H9 (cell line): Measurements from ENCODE around the gene FYCO1. TPM values are rescaled to one million over a fixed set of nuclear protein-coding genes. Genes with fewer than 3 reads are reported as not detected.

ENCODE experiments used
- DNase-seq: peaks from one replicate; pipeline ENCODE4 v3.0.0-alpha.2; 2017
- H2AFZ ChIP-seq: one replicate; pipeline ENCODE4 v1.6.1; 2013; ENCODE audit warnings: mild to moderate bottlenecking, low read length, control low read depth, moderate library complexity
- H2AK5ac ChIP-seq: 2 replicates; pipeline ENCODE4 v1.6.1; 2013; ENCODE audit warnings: low read length, control low read depth, mixed read lengths; ENCODE audit not compliant: insufficient read length
- H2BK120ac ChIP-seq: one replicate; pipeline ENCODE4 v1.6.1; 2013; ENCODE audit warnings: low read depth, mild to moderate bottlenecking, low read length, control low read depth, inconsistent platforms; ENCODE audit not compliant: poor library complexity, severe bottlenecking
- H2BK12ac ChIP-seq: 2 replicates; pipeline ENCODE4 v1.6.1; 2013; ENCODE audit warnings: low read length, control low read depth, mixed read lengths, low read depth; ENCODE audit not compliant: insufficient read length
- H2BK15ac ChIP-seq: 2 replicates; pipeline ENCODE4 v1.6.1; 2013; ENCODE audit warnings: low read depth, low read length, control low read depth
- H2BK20ac ChIP-seq: one replicate; pipeline ENCODE4 v1.6.1; 2013; ENCODE audit warnings: low read depth, mild to moderate bottlenecking, low read length, control low read depth, inconsistent platforms; ENCODE audit not compliant: poor library complexity, severe bottlenecking
- H2BK5ac ChIP-seq: 2 replicates; pipeline ENCODE4 v1.6.1; 2013; ENCODE audit warnings: low read length, control low read depth, mixed read lengths; ENCODE audit not compliant: insufficient read length
- H3K14ac ChIP-seq: 2 replicates; pipeline ENCODE4 v1.6.1; 2013; ENCODE audit warnings: low read length, control low read depth; ENCODE audit not compliant: insufficient read depth
- H3K18ac ChIP-seq: 2 replicates; pipeline ENCODE4 v1.6.1; 2013; ENCODE audit warnings: low read depth, mild to moderate bottlenecking, mixed read lengths, low read length, control low read depth; ENCODE audit not compliant: insufficient read length
- H3K23ac ChIP-seq: 2 replicates; pipeline ENCODE4 v1.6.1; 2013; ENCODE audit warnings: low read length, control low read depth, mixed read lengths, low read depth; ENCODE audit not compliant: insufficient read length
- H3K23me2 ChIP-seq: 2 replicates; pipeline ENCODE4 v1.6.1; 2013; ENCODE audit warnings: low read depth, mild to moderate bottlenecking, mixed read lengths, low read length, control low read depth; ENCODE audit not compliant: insufficient read length, poor library complexity, severe bottlenecking
- H3K27ac ChIP-seq: 2 replicates; pipeline ENCODE4 v1.5.1; 2013; ENCODE audit warnings: low read length, control low read depth, mixed read lengths, low read depth; ENCODE audit not compliant: insufficient read length
- H3K27me3 ChIP-seq: 2 replicates; pipeline ENCODE4 v1.6.1; 2013; ENCODE audit warnings: low read length, control low read depth, inconsistent platforms; ENCODE audit not compliant: insufficient read depth
- H3K4ac ChIP-seq: 2 replicates; pipeline ENCODE4 v1.6.1; 2013; ENCODE audit warnings: low read depth, mild to moderate bottlenecking, control low read depth, inconsistent platforms, low read length, moderate library complexity
- H3K4me1 ChIP-seq: 2 replicates; pipeline ENCODE4 v1.6.1; 2013; ENCODE audit warnings: low read length, control low read depth, inconsistent platforms; ENCODE audit not compliant: insufficient read depth
- H3K4me2 ChIP-seq: 2 replicates; pipeline ENCODE4 v1.6.1; 2013; ENCODE audit warnings: low read length, control low read depth, mixed read lengths; ENCODE audit not compliant: insufficient read length, insufficient read depth
- H3K56ac ChIP-seq: 2 replicates; pipeline ENCODE4 v1.6.1; 2013; ENCODE audit warnings: low read depth, mild to moderate bottlenecking, mixed read lengths, low read length, control low read depth; ENCODE audit not compliant: insufficient read length
- H3K79me1 ChIP-seq: 2 replicates; pipeline ENCODE4 v1.6.1; 2013; ENCODE audit warnings: low read depth, mild to moderate bottlenecking, moderate library complexity, low read length, control low read depth, inconsistent platforms; ENCODE audit not compliant: insufficient read depth, poor library complexity, severe bottlenecking
- H3K79me2 ChIP-seq: 2 replicates; pipeline ENCODE4 v1.6.1; 2013; ENCODE audit warnings: low read length, control low read depth, inconsistent platforms; ENCODE audit not compliant: insufficient read depth
- H3K9ac ChIP-seq: 2 replicates; pipeline ENCODE4 v1.6.1; 2013; ENCODE audit warnings: low read length, control low read depth, mixed read lengths; ENCODE audit not compliant: insufficient read length; ENCODE audit errors: extremely low read depth
- H3K9me3 ChIP-seq: one replicate; pipeline ENCODE4 v1.6.1; 2013; ENCODE audit warnings: low read depth, low read length, inconsistent platforms; ENCODE audit not compliant: control insufficient read depth
- H3T11ph ChIP-seq: one replicate; pipeline ENCODE4 v1.6.1; 2013; ENCODE audit warnings: mild to moderate bottlenecking, low read length, control low read depth, inconsistent platforms
- H4K20me1 ChIP-seq: one replicate; pipeline ENCODE4 v1.6.1; 2013; ENCODE audit not compliant: control insufficient read depth, insufficient read length, insufficient read depth
- H4K5ac ChIP-seq: 2 replicates; pipeline ENCODE4 v1.6.1; 2013; ENCODE audit warnings: low read depth, mild to moderate bottlenecking, mixed read lengths, low read length, control low read depth; ENCODE audit not compliant: insufficient read length
- H4K8ac ChIP-seq: replicated peaks from 2 replicates; pipeline ENCODE4 v1.6.1; 2013; ENCODE audit warnings: low read length, control low read depth, mixed read lengths, low read depth; ENCODE audit not compliant: insufficient read length
- H4K91ac ChIP-seq: 2 replicates; pipeline ENCODE4 v1.6.1; 2013; ENCODE audit warnings: low read depth, mild to moderate bottlenecking, moderate library complexity, mixed read lengths, low read length, control low read depth; ENCODE audit not compliant: insufficient read length
- H3K27ac Mint-ChIP-seq, 3 experiments: 2 replicates in 2 of 3; 3 replicates in 1 of 3; pipeline ENCODE4 v1.8.0; 2020 to 2021; ENCODE audit warnings: mixed read lengths in 3 of 3, mild to moderate bottlenecking in 1 of 3, moderate library complexity in 1 of 3
- H3K27me3 Mint-ChIP-seq: 2 replicates; pipeline ENCODE4 v1.8.0; 2021; ENCODE audit warnings: low read depth, mild to moderate bottlenecking, moderate library complexity, mixed read lengths
- H3K36me3 Mint-ChIP-seq, 3 experiments: 2 replicates in 2 of 3; 3 replicates in 1 of 3; pipeline ENCODE4 v1.8.0; 2020 to 2021; ENCODE audit warnings: low read depth in 3 of 3, mixed read lengths in 3 of 3; ENCODE audit not compliant: insufficient read depth in 1 of 3
- H3K4me1 Mint-ChIP-seq, 2 experiments: 2 replicates each; pipeline ENCODE4 v1.8.0; 2020; ENCODE audit warnings: mixed read lengths in 2 of 2
- H3K4me3 Mint-ChIP-seq, 2 experiments: 2 replicates in 1 of 2; 3 replicates in 1 of 2; pipeline ENCODE4 v1.8.0; 2020 to 2021; ENCODE audit warnings: mild to moderate bottlenecking in 2 of 2, mixed read lengths in 2 of 2, moderate library complexity in 1 of 2
- H3K9me3 Mint-ChIP-seq, 2 experiments: 2 replicates in 1 of 2; 3 replicates in 1 of 2; pipeline ENCODE4 v1.8.0; 2020; ENCODE audit warnings: mild to moderate bottlenecking in 2 of 2, mixed read lengths in 2 of 2, moderate library complexity in 1 of 2
- WGBS: extraction: QIAGEN DNeasy Blood & Tissue Kit; methylation state at CpG from one replicate; pipeline ENCODE4 v1.1.7; 2013; ENCODE audit warnings: missing lambda C conversion rate, low lambda C conversion rate, mixed read lengths; ENCODE audit not compliant: insufficient read length; ENCODE audit errors: extremely low coverage; 5-methylcytosine and 5-hydroxymethylcytosine counted together
- total RNA-seq: library from RNA; stranded (reverse); gene quantifications from 2 replicates; pipeline ENCODE4 v1.2.1, GENCODE V29; 2021
- TF ChIP-seq, protein P1 (sequence below): fragments of 200-600 bp; sonication (generic); conservative IDR thresholded peaks from 3 replicates; pipeline ENCODE4 v1.8.0; 2021; ENCODE audit warnings: antibody characterized with exemption, mild to moderate bottlenecking

FYCO1 gene
- total RNA-seq, 1 experiment from 2014 or later, result 10.4 TPM

DNA sequence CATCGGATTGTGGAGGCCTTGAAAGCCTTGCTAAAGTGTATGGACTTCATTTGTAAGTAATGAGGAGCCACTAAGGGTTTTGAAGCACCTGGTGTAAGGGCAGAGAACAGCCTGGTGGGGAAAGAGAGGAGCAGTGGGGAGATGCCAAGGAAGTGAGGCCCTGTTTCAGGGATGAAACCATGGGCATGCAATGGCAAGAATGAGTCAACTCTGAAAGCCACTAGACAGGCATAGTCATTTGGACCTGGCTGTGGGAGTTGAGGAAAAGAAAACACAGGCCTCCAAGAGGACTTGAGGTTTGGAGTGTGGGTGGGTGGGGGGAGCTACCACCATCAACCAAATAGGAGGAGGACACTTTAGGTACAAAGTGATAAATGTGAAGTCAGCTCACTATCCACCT is 24.1 kb upstream of the FYCO1 start:
- H3K4ac ChIP-seq, result no peak overlapping the region
- H3K4me1 ChIP-seq, result no peaks in the 10 kb centered on the region
- H2BK12ac ChIP-seq, result no peak overlapping the region
- no peaks in the 10 kb centered on the region for H3K79me1 ChIP-seq
- H2BK120ac ChIP-seq, result no peak overlapping the region
- no peak overlapping the region for H2BK15ac ChIP-seq
- no peak overlapping the region for H2BK20ac ChIP-seq
- no peak overlapping the region for H3K27ac ChIP-seq
- Mint-ChIP-seq H3K27ac (no peak overlapping the region), H3K4me1 (peaks cover 0 to 4% of the 10 kb centered on the region in 2 experiments; a peak in 1 of 4 replicates), H3K36me3 (no peaks in the 10 kb centered on the region; a peak in 2 of 7 replicates), H3K9me3 (peaks cover 0 to 2% of the 10 kb centered on the region in 2 experiments; a peak in 2 of 5 replicates), H3K27me3 (peaks cover 3% of the 10 kb centered on the region; the same call in 1 of the 2 replicates), H3K4me3 (no peak overlapping the region)
- H3K56ac ChIP-seq, result no peak overlapping the region
- no peak overlapping the region for H3K18ac ChIP-seq
- no peaks in the 10 kb centered on the region for H3K79me2 ChIP-seq
- H2AK5ac ChIP-seq, result no peak overlapping the region
- no peak overlapping the region for H3K23ac ChIP-seq
- TF ChIP-seq, protein P1, sequence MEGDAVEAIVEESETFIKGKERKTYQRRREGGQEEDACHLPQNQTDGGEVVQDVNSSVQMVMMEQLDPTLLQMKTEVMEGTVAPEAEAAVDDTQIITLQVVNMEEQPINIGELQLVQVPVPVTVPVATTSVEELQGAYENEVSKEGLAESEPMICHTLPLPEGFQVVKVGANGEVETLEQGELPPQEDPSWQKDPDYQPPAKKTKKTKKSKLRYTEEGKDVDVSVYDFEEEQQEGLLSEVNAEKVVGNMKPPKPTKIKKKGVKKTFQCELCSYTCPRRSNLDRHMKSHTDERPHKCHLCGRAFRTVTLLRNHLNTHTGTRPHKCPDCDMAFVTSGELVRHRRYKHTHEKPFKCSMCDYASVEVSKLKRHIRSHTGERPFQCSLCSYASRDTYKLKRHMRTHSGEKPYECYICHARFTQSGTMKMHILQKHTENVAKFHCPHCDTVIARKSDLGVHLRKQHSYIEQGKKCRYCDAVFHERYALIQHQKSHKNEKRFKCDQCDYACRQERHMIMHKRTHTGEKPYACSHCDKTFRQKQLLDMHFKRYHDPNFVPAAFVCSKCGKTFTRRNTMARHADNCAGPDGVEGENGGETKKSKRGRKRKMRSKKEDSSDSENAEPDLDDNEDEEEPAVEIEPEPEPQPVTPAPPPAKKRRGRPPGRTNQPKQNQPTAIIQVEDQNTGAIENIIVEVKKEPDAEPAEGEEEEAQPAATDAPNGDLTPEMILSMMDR, result no peak
- H2BK5ac ChIP-seq, result no peak overlapping the region
- H4K8ac ChIP-seq, result no peak overlapping the region
- H3K23me2 ChIP-seq, result no peaks in the 10 kb centered on the region
- H4K20me1 ChIP-seq, result no peaks in the 10 kb centered on the region
- no peak overlapping the region for H3T11ph ChIP-seq
- H3K27me3 ChIP-seq, result no peaks in the 10 kb centered on the region
- DNase-seq, result no peak
- no peak overlapping the region for H3K4me2 ChIP-seq
- H3K9me3 ChIP-seq, result no peaks in the 10 kb centered on the region
- no peak overlapping the region for H2AFZ ChIP-seq
- WGBS, result no CpG with 5 or more reads among the region's 1 CpG
- H4K91ac ChIP-seq, result no peak overlapping the region
- H4K5ac ChIP-seq, result no peak overlapping the region
- no peak overlapping the region for H3K9ac ChIP-seq
- H3K14ac ChIP-seq, result no peak overlapping the region
